GM12892 (cell line): ENCODE data around the gene DNAJC25.
A peak's percentile ranks its signal among the peaks of the same experiment; 100 is the strongest.
"Not testable (repeated sequence)": the region's sequence is repeated elsewhere in the genome, so short reads cannot be mapped to it uniquely, and the experiment has no call there.

Experiments used
- DNase-seq: peaks from one replicate; pipeline ENCODE4 v3.0.0; 2011; ENCODE audit not compliant: insufficient read length
- FAIRE-seq: peaks from 2 replicates; lab custom pipeline; 2011; peaks lifted over from hg19 to GRCh38; lab: Jason Lieb, UNC
- POLR2A ChIP-seq: IDR thresholded peaks from 2 replicates; pipeline ENCODE4 v1.6.1; 2011; ENCODE audit warnings: low read depth, low read length, control low read depth
- POLR2AphosphoS5 ChIP-seq: IDR thresholded peaks from 2 replicates; pipeline ENCODE4 v1.6.1; 2011; ENCODE audit warnings: low read depth, low read length, control low read depth
- TAF1 ChIP-seq: IDR thresholded peaks from 2 replicates; pipeline ENCODE4 v1.6.1; 2011; ENCODE audit warnings: low read depth, mild to moderate bottlenecking, control low read depth, low read length, borderline replicate concordance

Gene DNAJC25

DNA sequence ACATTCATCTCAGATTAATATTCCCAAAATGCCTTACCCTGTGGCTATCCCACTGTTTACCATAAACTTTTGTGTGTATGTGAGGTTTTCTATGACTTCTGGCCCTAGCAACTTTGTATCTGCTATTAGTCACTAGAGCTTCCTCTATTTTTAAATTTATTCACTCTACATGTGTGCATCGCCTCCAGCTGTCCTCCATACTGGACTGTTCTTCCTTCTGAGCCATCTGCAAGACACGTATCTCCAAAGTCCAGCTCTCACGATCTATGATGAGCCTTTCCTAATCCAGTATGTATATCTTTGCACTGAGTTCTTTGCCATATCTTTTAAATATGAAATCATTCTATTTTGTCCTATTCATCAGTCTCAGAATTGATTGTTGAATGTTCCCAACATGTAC is 28.6 kb downstream of the DNAJC25 start:
- no peak for FAIRE-seq
- TF ChIP-seq POLR2A = no peak
- no peak for TF ChIP-seq TAF1
- TF ChIP-seq POLR2AphosphoS5 = no peak
- DNase-seq = no peak

DNA sequence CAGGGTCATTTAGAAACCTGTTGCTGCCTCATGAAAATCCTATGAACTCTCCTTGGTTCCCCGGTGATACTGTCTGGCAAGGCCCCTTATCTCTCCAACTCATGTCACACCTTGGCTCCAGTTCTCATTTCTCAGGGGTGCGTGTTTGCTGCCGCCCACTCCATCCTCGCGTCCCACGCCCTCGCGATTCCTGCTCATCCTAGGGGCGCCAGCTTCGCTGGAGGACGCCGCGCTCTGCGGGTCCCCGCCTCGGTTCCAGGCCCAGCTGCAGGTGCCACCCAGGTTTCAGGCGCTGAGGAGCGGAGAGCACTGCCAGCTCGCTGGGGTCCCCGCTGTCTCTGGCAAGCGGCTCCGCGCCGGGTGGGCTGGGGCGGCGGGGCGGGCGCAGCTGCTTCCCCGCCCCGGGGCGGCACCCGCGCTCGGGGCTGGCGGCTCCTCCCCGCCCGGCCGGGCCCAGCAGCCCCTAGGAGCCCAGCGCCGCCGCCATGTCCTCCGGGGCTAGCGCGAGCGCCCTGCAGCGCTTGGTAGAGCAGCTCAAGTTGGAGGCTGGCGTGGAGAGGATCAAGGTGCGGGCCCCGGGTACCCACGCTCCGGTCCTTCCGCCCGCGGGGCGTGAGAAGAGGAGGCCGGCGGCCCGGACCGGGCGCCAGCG is 30.1 kb downstream of the DNAJC25 start, which contains the start of gene GNG10:
Gene GNG10, plus strand, starts transcription at position 456 of the 652 bp plus-strand sequence. Its CDS starts 30 bp downstream, at position 486.
- DNase-seq = peak; percentile 87
- FAIRE-seq = peak; percentile 90
- peak; percentile 36; the same call in 1 of the 2 replicates for TF ChIP-seq TAF1
- peak; percentile 53; the same call in 1 of the 2 replicates for TF ChIP-seq POLR2A
- no peak for TF ChIP-seq POLR2AphosphoS5

DNA sequence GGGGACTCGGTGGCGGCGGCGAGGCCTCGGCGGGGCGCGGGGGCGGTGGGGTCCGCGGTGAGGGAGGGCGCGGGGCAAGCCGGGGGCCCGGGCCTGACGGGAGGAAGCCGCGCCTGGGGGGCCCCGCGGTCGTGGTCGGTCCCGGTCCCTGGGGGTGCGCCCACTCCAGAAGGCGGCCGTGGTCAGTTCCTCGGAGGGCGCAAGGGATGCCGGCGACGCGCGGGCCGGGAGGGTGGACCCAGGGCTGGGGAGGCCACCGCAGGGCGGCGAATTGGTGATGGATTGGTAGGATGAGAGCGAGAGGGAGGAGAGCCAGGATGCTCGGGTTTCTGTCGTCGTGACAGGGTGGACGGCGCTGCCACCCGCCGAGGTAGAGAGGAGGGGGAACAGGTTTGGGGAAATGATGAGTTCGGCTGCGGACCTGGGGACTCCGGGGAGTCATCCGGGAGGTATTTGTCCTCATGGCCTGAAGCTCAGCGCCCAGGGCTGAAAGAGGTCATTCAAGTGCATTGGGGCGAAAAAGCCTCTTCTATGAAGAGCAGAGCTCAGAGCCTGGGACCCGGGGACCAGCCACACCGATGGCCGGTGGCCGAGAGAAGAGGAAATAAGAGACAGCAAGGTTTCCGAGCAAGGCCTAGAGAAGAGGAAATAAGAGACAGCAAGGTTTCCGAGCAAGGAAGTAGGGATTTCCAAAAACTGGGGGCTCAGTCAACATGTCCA is 30.8 kb downstream of the DNAJC25 start:
- DNase-seq = peak; percentile 37
- TF ChIP-seq TAF1 = no peak
- FAIRE-seq = peak; percentile 83

DNA sequence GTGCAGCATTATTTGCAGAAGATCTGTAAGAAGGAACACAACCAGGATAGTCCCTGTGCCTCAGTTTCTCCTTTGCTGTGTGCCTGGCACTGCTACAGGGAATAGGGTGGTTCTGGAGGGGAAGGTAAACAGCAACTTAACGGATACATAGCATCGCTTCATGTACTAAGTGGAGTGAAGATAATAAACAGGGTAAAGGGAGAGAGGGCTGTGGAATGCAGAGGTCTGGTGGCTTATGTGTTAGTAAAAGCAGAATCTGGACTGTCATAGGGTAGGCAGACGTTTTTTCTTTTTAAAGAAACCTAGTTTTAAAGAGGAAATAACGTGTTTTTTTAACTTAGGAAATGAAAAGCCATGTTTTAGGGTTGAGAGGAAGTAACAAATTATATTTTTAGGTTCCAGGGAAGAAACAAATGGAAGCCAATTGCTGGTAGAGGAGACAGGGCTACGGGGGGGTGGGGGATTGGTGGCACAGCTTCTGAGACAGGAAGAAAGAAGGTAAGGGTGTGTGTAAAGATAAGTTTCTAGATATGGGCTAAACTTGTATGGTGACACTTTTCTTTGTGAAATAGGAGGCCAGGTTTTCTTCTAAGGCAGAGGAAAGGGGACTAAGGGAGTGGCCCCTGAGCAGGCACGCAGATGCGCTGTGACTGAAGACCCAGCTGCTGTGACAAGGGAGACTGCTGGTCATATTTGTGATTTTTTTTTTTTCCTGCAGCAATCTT is 31.6 kb downstream of the DNAJC25 start:
- TF ChIP-seq POLR2A = no peak
- no peak for TF ChIP-seq TAF1
- TF ChIP-seq POLR2AphosphoS5 = no peak
- FAIRE-seq (peak; percentile 42), DNase-seq (no peak)

DNA sequence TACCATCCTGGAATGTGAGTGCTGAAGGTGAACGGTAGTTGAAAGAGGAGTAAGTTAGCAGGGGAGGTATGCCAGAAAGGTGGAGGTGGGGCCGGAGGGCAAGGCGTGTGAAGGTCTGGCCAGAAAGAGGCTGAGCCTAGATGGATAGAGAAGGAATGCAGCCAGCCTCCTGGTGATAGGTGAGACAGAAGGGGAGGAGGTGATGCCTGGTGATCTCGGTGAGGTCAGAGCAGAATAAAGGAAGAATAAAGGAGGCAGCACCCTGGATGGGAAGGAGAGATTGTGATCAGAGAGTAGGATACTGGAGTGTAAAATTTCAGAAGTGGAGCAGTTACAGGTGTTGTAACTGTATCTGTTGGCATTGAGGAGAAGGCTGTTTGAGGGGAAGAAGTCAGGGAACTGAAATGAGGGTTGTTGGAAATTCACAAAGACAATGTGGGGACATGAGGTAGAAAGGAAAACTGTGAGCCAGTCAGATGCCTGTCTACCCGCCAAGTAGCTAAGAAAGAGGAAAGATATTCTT is 32.2 kb downstream of the DNAJC25 start:
- DNase-seq (no peak), FAIRE-seq (no peak)
- TF ChIP-seq TAF1 = no peak

DNA sequence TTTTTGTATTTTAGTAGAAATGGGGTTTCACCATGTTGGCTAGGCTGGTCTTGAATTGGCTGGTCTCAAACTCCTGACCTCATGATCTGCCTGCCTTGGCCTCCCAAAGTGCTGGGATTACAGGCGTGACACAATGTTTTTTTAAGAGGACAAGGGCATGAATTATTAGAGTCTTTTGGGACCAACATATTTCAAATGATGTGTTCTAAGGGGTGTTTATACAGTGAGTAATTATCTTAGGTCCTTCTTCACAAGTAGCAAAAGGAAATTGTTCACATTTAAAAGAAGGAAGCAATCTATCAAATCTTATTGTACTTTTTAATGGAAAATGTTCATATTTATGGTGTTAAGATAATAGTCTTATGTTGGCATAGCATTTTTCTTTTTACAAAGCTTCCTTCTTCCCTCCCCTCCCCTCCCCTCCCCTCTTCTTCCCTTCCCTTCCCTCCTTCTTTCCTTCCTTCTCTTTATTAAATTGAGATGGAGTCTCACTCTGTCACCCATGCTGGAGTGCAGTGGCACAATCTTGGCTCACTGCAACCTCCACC is 37.0 kb downstream of the DNAJC25 start:
- FAIRE-seq (no peak), DNase-seq (no peak)
- no peak for TF ChIP-seq TAF1
- TF ChIP-seq POLR2A = no peak
- no peak for TF ChIP-seq POLR2AphosphoS5

DNA sequence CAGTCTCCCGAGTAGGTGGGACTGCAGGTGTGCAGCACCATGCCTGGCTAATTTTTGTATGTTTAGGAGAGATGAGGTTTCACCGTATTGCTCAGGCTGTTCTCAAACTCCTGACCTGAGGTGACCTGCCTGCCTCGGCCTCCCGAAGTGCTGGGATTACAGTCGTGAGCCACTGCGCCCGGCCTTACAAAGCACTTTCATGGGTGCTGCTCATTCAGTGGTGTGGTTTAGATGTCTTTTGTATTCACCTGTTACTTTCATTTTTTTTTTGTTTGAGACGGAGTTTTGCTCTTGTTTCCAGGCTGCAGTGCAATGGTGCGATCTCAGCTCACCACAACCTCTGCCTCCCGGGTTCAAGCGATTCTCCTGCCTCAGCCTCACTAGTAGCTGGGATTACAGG is 37.5 kb downstream of the DNAJC25 start:
- FAIRE-seq, DNase-seq: not testable (repeated sequence)

DNA sequence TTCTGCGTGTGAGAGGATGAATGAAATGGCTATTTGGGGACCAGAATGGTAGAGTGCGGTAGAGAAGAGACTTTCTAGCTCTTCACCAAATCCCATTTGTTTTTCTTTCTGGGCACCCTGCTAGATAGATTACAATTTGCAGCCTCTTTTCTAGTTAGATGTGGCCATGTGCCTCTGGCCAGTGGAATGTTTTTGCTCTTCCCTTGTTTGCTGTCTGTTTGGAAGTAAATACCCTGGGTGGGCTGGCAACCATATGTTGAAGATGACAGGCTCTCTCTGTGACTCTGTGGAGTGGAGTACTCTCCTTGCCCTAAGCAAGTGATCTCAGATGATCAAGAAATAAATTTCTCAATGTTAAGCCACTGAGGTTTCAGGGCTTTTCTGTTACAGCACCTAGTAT is 43.2 kb downstream of the DNAJC25 start:
- TF ChIP-seq TAF1 (no peak), POLR2AphosphoS5 (no peak)
- DNase-seq (no peak), FAIRE-seq (no peak)

DNA sequence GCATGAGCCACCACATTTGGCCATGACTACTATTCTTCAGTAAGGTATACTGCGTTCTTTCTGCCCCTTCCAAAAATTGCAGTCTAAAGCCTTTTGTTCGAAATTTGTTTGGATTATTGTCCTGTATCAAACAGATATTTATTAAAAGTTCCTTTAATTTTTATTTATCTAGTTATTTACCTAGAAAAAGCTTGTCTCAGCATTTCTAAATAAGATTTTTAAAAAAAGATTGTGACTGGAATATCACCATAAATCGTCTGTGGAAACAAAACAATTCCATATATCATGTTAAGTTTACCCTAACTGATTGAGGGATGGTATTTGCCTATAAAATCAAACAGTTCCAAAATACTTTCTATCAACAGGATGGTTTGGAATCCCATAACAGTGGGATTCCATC is 45.0 kb downstream of the DNAJC25 start:
- FAIRE-seq (no peak), DNase-seq (no peak)
- no peak for TF ChIP-seq POLR2AphosphoS5
- TF ChIP-seq TAF1 = no peak
- TF ChIP-seq POLR2A = no peak

DNA sequence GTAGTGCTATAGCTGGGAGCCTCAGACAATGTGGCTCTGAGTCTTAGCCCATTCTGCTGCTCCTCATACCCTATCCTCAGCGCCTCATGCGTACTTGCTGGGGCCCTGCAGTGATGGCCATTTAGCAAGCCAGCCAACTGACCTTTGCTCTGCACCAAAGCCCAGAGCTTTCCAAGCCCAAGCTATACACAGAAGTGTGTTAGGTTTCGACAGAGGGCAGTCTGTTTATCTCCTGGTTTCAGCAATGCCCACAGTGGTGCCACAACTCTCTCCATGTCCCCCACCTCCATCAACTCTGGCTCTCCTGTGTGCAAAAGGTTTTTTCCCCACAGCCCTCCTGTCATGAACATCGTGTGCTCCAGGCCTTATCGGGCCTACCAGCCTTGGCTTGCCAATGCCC is 47.2 kb downstream of the DNAJC25 start:
- DNase-seq (no peak), FAIRE-seq (no peak)
- TF ChIP-seq POLR2A (no peak), POLR2AphosphoS5 (no peak), TAF1 (no peak)

DNA sequence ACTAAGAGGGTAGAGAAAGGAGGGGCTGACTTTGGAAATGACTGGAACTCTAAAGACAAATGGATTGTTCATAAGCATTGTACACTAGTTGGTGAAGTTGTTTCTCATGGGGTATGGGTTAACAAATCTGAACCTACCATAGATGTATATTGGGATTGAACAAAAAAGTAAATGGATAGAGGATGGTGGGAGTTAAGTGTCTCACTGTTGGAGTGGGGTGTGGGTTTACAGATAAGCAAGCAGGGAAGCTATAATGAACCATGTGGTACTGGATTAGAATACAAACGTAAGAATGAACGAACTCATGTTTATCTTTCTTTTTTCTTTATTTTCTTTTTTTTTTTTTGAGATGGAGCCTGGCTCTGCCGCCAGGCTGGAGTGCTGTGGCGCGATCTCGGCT is 48.1 kb downstream of the DNAJC25 start:
- TF ChIP-seq POLR2A = no peak
- no peak for DNase-seq
- FAIRE-seq = no peak

DNA sequence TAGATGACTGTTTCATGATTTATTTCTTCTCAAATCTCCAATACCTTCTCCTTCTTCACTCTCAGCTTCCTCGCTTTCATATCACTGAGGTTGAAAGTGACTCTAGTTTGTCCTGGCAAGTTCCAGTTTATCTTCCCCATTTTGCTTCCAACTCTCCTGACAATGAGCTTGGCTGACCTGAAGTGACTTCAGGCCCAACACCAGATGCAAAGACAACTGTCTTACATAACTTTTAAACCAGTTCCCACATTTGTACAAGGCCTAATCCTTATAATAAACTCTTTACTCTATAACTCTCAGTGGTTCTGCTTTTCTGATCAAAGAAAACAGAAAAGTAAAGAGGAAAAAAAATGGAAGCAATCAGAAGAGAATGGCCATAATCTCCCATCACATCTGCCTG is 52.3 kb downstream of the DNAJC25 start:
- TF ChIP-seq POLR2A (no peak), POLR2AphosphoS5 (no peak), TAF1 (no peak)
- FAIRE-seq = no peak
- DNase-seq = no peak
